GM18511 (cell line): ENCODE measurements around the gene LENEP.

Experiments used
- ATAC-seq: cut with Tn5 transposase; IDR thresholded peaks from one replicate; pipeline ENCODE4 v1.9.1; 2021; ENCODE audit warnings: mild to moderate bottlenecking, moderate library complexity; ENCODE audit not compliant: unreplicated experiment

LENEP gene

GRCh38 chr1:155010211-155010918 lies 17.0 kb downstream of the LENEP start:
- ATAC-seq: no peak

- ATAC-seq: no peak
These were observed 17.6 kb downstream of the LENEP start for GRCh38 chr1:155011004-155011416.

- no peak for ATAC-seq
These were observed 18.1 kb downstream of the LENEP start for GRCh38 chr1:155011437-155012025.

GRCh38 chr1:155012026-155012546 lies 18.7 kb downstream of the LENEP start:
- ATAC-seq: no peak

- no peak for ATAC-seq
These were observed 19.6 kb downstream of the LENEP start for GRCh38 chr1:155012776-155013602.

- no peak for ATAC-seq
These were observed 20.2 kb downstream of the LENEP start for GRCh38 chr1:155013632-155014031.

- ATAC-seq: no peak
These were observed 21.5 kb downstream of the LENEP start for GRCh38 chr1:155014709-155015508.

GRCh38 chr1:155015527-155016230 lies 22.3 kb downstream of the LENEP start:
- ATAC-seq: no peak

- ATAC-seq: no peak
These were observed 22.9 kb downstream of the LENEP start for GRCh38 chr1:155016231-155016831.

GRCh38 chr1:155017041-155017945 lies 23.9 kb downstream of the LENEP start:
- peak; percentile 79 for ATAC-seq

GRCh38 chr1:155017946-155018316 lies 24.5 kb downstream of the LENEP start:
- no peak for ATAC-seq

- no peak for ATAC-seq
These were observed 25.4 kb downstream of the LENEP start for GRCh38 chr1:155018617-155019348.

GRCh38 chr1:155019377-155020245 lies 26.2 kb downstream of the LENEP start:
- ATAC-seq: no peak

- no peak for ATAC-seq
These were observed 28.9 kb downstream of the LENEP start for GRCh38 chr1:155022136-155022926.

GRCh38 chr1:155022927-155023236 lies 29.5 kb downstream of the LENEP start:
- no peak for ATAC-seq

- no peak for ATAC-seq
These were observed 30.2 kb downstream of the LENEP start for GRCh38 chr1:155023627-155024026.

GRCh38 chr1:155024315-155024714 lies 30.9 kb downstream of the LENEP start:
- ATAC-seq: no peak
